RWPE1 (cell line): ENCODE data around the gene ZC2HC1B.

Experiments used
- CTCF ChIA-PET: fragments of 350-600 bp; sonication (Branson Sonifier 250); formaldehyde crosslinking; extraction: SDS; loops from one replicate; lab custom pipeline; 2021; lab: Yijun Ruan, JAX
- POLR2A ChIA-PET: fragments of 400-600 bp; formaldehyde crosslinking; extraction: SDS; loops from one replicate; lab custom pipeline; 2020; ENCODE audit warnings: antibody characterized with exemption; ENCODE audit not compliant: low non-redundant PET; lab: Yijun Ruan, JAX
- DNase-seq: peaks from one replicate; pipeline ENCODE4 v3.0.0; 2012; ENCODE audit warnings: low spot score
- H3K27ac ChIP-seq: fragments of 450-650 bp; 2 replicates; pipeline ENCODE4 v1.5.1; 2017
- TF ChIP-seq, protein P1 (sequence below): fragments of 450-650 bp; conservative IDR thresholded peaks from 2 replicates; pipeline ENCODE4 v1.5.1; 2017; ENCODE audit warnings: low read depth, mild to moderate bottlenecking

The ZC2HC1B gene

DNA sequence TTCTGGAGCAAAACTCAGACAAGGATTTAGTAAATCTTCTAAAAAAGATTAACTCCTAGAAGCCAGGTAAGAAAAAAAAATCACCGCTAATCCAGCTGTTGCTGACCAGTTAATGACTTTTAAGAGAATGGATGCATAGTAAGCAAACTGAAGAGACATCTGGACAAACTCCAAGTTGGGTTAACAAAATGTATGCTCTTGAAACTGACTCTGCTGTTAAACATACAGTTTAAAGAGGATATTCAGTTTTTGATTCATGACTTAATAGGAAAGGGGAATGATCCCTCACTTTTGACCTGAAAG, 73.3 kb downstream of the ZC2HC1B start:
- POLR2A ChIA-PET = no interaction called here
- TF ChIP-seq, protein P1, sequence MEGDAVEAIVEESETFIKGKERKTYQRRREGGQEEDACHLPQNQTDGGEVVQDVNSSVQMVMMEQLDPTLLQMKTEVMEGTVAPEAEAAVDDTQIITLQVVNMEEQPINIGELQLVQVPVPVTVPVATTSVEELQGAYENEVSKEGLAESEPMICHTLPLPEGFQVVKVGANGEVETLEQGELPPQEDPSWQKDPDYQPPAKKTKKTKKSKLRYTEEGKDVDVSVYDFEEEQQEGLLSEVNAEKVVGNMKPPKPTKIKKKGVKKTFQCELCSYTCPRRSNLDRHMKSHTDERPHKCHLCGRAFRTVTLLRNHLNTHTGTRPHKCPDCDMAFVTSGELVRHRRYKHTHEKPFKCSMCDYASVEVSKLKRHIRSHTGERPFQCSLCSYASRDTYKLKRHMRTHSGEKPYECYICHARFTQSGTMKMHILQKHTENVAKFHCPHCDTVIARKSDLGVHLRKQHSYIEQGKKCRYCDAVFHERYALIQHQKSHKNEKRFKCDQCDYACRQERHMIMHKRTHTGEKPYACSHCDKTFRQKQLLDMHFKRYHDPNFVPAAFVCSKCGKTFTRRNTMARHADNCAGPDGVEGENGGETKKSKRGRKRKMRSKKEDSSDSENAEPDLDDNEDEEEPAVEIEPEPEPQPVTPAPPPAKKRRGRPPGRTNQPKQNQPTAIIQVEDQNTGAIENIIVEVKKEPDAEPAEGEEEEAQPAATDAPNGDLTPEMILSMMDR = no peak
- CTCF ChIA-PET = interaction anchor here (0.5 kb wide), 1 partner anchor 85 kb away, joined by 4 read pairs; no protein-coding TSS in a partner anchor
- no peak for DNase-seq
- no peak overlapping the region for H3K27ac ChIP-seq

DNA sequence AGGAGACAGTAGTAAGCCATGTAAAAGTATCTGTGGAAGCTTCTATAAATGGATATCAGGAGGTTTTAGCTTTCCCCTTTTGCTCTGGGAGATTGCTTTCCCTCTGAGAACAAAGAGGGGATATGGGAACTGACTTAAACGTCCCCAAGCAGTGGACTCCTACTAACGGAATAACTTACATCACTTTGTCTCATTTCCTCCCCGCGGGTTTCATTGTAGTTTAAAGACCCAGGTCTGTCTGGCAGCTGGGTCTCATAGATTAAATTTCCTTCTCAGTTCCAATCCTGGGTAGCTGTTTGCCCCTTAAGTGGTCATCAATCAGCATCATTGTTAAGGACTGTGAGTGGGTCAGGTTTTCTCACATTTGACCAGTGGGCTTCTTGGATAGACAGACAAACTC, 75.1 kb downstream of the ZC2HC1B start:
- ChIA-PET CTCF (interaction anchor here (0.8 to 1.3 kb wide), 3 partner anchors 16 to 74 kb away, joined by 3 to 4 read pairs (median 3); no protein-coding TSS in a partner anchor), POLR2A (no interaction called here)
- no peak overlapping the region for H3K27ac ChIP-seq
- DNase-seq = no peak
- TF ChIP-seq, protein P1 = no peak

DNA sequence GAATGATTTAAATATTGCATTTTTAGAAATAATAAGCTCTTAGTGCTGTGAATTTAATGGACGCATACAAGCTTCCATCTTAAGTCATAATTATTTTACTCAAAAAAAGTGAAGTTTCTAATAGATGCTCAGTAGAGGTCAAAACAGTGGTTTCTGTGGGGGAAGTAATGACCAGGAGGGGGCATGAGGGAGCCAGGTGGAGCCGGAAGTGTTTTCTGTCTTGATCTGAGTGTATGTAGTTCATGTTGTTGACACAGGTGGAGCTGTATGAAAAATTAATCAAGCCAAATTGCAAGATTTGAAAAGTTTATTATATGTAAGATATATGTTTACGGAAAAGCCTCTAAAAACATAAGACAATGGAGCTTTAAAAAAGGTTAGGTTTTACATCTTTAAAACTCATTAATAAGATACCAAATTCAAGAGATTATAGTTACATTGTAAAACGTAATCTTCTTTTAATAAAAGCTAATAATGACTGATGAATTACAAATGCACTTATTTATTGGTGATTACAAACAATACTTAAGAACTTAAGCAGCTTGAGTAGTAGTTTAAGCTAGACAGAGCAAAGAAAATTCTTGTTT, 75.8 kb downstream of the ZC2HC1B start:
- TF ChIP-seq, protein P1 = peak; percentile 34
- POLR2A ChIA-PET = no interaction called here
- DNase-seq = peak; percentile 62

DNA sequence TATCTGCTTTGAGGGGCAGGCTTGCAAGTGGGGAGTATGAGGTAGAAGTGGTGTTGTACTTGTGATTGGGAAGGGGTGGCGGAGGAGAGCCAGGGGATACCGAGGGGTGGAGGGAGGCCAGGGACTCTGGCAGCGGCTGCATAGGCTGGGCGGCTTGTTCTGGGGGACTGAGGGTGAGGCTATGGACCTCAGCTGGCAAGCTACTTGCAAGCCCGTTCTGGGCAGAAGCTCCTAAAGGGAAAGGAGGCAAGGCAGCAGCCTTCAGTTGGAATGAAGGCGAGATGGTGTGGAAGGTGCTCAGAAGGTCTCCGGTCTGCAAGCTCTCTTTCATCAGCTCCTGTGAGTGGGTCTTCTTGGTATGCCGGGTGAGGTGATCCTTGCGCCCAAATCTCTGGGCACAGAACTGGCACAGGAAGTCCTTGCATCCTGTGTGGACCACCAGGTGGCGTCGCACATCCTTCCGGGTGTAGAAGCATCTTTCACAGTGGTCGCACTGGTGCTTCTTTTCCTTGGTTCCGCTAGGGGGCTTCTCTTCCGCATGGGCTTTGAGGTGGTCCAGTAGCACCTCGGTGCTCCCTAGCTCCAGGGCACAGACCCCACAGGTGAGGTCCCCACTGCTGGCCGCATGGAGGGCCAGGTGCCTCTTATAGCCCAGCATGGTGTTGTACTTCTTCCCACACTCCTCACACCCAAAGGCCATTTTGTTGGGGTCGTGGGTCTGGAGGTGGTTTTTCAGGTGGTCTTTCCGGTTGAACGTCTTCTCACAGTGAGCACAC, 77.8 kb downstream of the ZC2HC1B start:
- peak; percentile 29 for DNase-seq
- TF ChIP-seq, protein P1 = peak; percentile 43

More for the DNA sequence above, 75.8 kb downstream of the ZC2HC1B start:
- H3K27ac ChIP-seq = no peak overlapping the region
- CTCF ChIA-PET = interaction anchor here (0.6 to 1.3 kb wide), 9 partner anchors 10 to 598 kb away, joined by 3 to 4 read pairs (median 3); no protein-coding TSS in a partner anchor

DNA sequence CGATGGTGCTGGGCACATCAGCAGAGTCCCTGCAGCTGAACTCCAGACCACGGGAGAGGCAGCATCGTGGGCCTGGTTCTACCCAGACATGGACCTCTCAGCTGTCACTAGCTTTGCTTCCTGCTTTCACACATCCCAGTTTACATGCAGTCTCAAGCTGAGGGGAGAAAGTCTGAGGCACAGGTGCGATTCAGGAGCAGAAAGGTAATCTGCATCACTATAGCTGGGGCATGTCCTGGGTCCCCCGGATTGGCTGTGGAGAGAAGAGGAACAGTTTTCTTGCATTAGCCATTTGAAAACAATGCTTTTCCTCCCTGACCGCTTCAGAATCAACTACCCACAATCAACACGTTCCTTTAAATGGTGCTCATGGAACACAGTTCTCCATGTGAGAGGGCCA, 83.9 kb downstream of the ZC2HC1B start:
- TF ChIP-seq, protein P1 = no peak
- DNase-seq = no peak
- CTCF ChIA-PET = no interaction called here

More for the DNA sequence above, 77.8 kb downstream of the ZC2HC1B start:
- no peak overlapping the region for H3K27ac ChIP-seq
- ChIA-PET POLR2A (no interaction called here), CTCF (interaction anchor here (0.5 to 1.3 kb wide), 10 partner anchors 11 to 603 kb away, joined by 3 to 8 read pairs (median 3); partner anchors contain the start of gene PLAGL1)

DNA sequence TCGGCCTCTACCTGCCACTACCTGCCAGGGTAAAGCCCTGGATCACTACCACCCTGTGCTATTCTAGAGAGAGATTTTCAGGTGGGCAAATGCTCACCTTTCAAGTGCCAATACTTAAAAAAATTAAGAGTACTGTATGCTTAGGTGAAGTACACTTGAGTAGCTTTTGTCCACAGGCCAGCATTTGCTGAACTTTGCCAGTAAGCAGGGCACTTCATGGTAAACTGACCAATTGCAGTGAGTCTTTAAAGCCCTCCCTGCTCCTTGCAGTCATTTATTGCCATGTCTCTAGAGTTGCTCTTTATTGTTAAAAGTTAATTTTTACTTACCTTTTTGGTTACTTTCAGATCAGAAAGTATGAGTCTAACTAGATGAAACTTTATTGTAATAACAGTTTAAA, 85.3 kb downstream of the ZC2HC1B start:
- no peak for DNase-seq
- CTCF ChIA-PET = no interaction called here
- POLR2A ChIA-PET = no interaction called here
- H3K27ac ChIP-seq = no peak overlapping the region
- TF ChIP-seq, protein P1 = no peak

More for the DNA sequence above, 83.9 kb downstream of the ZC2HC1B start:
- POLR2A ChIA-PET = no interaction called here
- H3K27ac ChIP-seq = no peak overlapping the region
